BJ (cell line): ENCODE data around the gene ITGA1. TPM values are rescaled to one million over a fixed set of nuclear protein-coding genes. Genes with fewer than 3 reads are reported as not detected.

Experiments
- CTCF ChIA-PET: fragments of 350-600 bp; formaldehyde crosslinking; extraction: SDS; loops from one replicate; lab custom pipeline; 2021; ENCODE audit warnings: antibody characterized with exemption, inconsistent platforms; lab: Yijun Ruan, JAX
- POLR2A ChIA-PET: fragments of 300-600 bp; sonication (Branson Sonifier 250); formaldehyde crosslinking; extraction: SDS; loops from one replicate; lab custom pipeline; 2021; ENCODE audit warnings: antibody characterized with exemption; lab: Charles Lee
- DNase-seq: peaks from one replicate; pipeline ENCODE4 v3.0.0-alpha.2; 2011; ENCODE audit warnings: low read depth
- H3K27me3 ChIP-seq: 2 replicates; pipeline ENCODE4 v1.6.0; 2011; ENCODE audit warnings: low read length; ENCODE audit not compliant: control insufficient read depth, insufficient read depth
- H3K36me3 ChIP-seq: 2 replicates; pipeline ENCODE4 v1.5.1; 2011; ENCODE audit warnings: low read length; ENCODE audit not compliant: control insufficient read depth, insufficient read depth
- H3K4me3 ChIP-seq: 2 replicates; pipeline ENCODE4 v1.5.1; 2011; ENCODE audit warnings: low read depth, mild to moderate bottlenecking, control low read depth, low read length
- CTCF ChIP-seq: IDR thresholded peaks from 2 replicates; pipeline ENCODE4 v1.5.1; 2011; ENCODE audit warnings: low read depth, mild to moderate bottlenecking, control low read depth, inconsistent platforms, low read length, moderate library complexity; ENCODE audit not compliant: insufficient read depth
- polyA plus RNA-seq: library from polyadenylated mRNA; depleted of rRNA; stranded (reverse); fragments of >200 nt; gene quantifications from 2 replicates; pipeline ENCODE4 v1.2.3, GENCODE V29; 2011

Gene ITGA1
- polyA plus RNA-seq, 1 experiment = 35.2 TPM

- H3K36me3 ChIP-seq = no peaks in the 10 kb centered on the region
- POLR2A ChIA-PET = no interaction called here
- CTCF ChIA-PET = no interaction called here
- H3K4me3 ChIP-seq = no peak overlapping the region
- no peak for DNase-seq
- TF ChIP-seq CTCF = no peak
- H3K27me3 ChIP-seq = no peaks in the 10 kb centered on the region
Observed at GRCh38 chr5:52981507-52981906, 193.8 kb downstream of the ITGA1 start.

- Histone ChIP-seq H3K27me3 (no peaks in the 10 kb centered on the region), H3K36me3 (no peaks in the 10 kb centered on the region), H3K4me3 (no peak overlapping the region)
- POLR2A ChIA-PET = no interaction called here
- DNase-seq = no peak
- TF ChIP-seq CTCF = no peak
- CTCF ChIA-PET = interaction anchor here (0.9 kb wide), 1 partner anchor 35 kb away, joined by 3 read pairs; no protein-coding TSS in a partner anchor
Observed at GRCh38 chr5:52983731-52984636, 196.3 kb downstream of the ITGA1 start.

GRCh38 chr5:52985306-52985705 is 197.6 kb downstream of the ITGA1 start:
- H3K36me3 ChIP-seq = no peaks in the 10 kb centered on the region
- no peak for DNase-seq
- ChIA-PET POLR2A (interaction anchor here (0.7 kb wide), 1 partner anchor 11 kb away, joined by 20 read pairs; no protein-coding TSS in a partner anchor), CTCF (interaction anchor here (0.9 kb wide), 1 partner anchor 36 kb away, joined by 3 read pairs; no protein-coding TSS in a partner anchor)
- H3K4me3 ChIP-seq = no peak overlapping the region
- TF ChIP-seq CTCF = no peak
- H3K27me3 ChIP-seq = no peaks in the 10 kb centered on the region

- no peak overlapping the region for H3K4me3 ChIP-seq
- H3K36me3 ChIP-seq = no peaks in the 10 kb centered on the region
- no peaks in the 10 kb centered on the region for H3K27me3 ChIP-seq
- DNase-seq = no peak
- ChIA-PET CTCF (interaction anchor here (0.9 to 1.7 kb wide), 6 partner anchors 9 to 110 kb away, joined by 3 to 4 read pairs (median 3); no protein-coding TSS in a partner anchor), POLR2A (interaction anchor here (0.8 kb wide), 1 partner anchor 19 kb away, joined by 3 read pairs; no protein-coding TSS in a partner anchor)
- TF ChIP-seq CTCF = no peak
Observed at GRCh38 chr5:52987711-52988331, 200.1 kb downstream of the ITGA1 start.
